H9 (cell line): ENCODE results near the gene SRGAP1. TPM values are rescaled to one million over a fixed set of nuclear protein-coding genes. Genes with fewer than 3 reads are reported as not detected.

Experiments used
- DNase-seq: peaks from one replicate; pipeline ENCODE4 v3.0.0-alpha.2; 2017
- H2AFZ ChIP-seq: one replicate; pipeline ENCODE4 v1.6.1; 2013; ENCODE audit warnings: mild to moderate bottlenecking, low read length, control low read depth, moderate library complexity
- H2AK5ac ChIP-seq: 2 replicates; pipeline ENCODE4 v1.6.1; 2013; ENCODE audit warnings: low read length, control low read depth, mixed read lengths; ENCODE audit not compliant: insufficient read length
- H2BK120ac ChIP-seq: one replicate; pipeline ENCODE4 v1.6.1; 2013; ENCODE audit warnings: low read depth, mild to moderate bottlenecking, low read length, control low read depth, inconsistent platforms; ENCODE audit not compliant: poor library complexity, severe bottlenecking
- H2BK12ac ChIP-seq: 2 replicates; pipeline ENCODE4 v1.6.1; 2013; ENCODE audit warnings: low read length, control low read depth, mixed read lengths, low read depth; ENCODE audit not compliant: insufficient read length
- H2BK15ac ChIP-seq: 2 replicates; pipeline ENCODE4 v1.6.1; 2013; ENCODE audit warnings: low read depth, low read length, control low read depth
- H2BK20ac ChIP-seq: one replicate; pipeline ENCODE4 v1.6.1; 2013; ENCODE audit warnings: low read depth, mild to moderate bottlenecking, low read length, control low read depth, inconsistent platforms; ENCODE audit not compliant: poor library complexity, severe bottlenecking
- H2BK5ac ChIP-seq: 2 replicates; pipeline ENCODE4 v1.6.1; 2013; ENCODE audit warnings: low read length, control low read depth, mixed read lengths; ENCODE audit not compliant: insufficient read length
- H3K14ac ChIP-seq: 2 replicates; pipeline ENCODE4 v1.6.1; 2013; ENCODE audit warnings: low read length, control low read depth; ENCODE audit not compliant: insufficient read depth
- H3K18ac ChIP-seq: 2 replicates; pipeline ENCODE4 v1.6.1; 2013; ENCODE audit warnings: low read depth, mild to moderate bottlenecking, mixed read lengths, low read length, control low read depth; ENCODE audit not compliant: insufficient read length
- H3K23ac ChIP-seq: 2 replicates; pipeline ENCODE4 v1.6.1; 2013; ENCODE audit warnings: low read length, control low read depth, mixed read lengths, low read depth; ENCODE audit not compliant: insufficient read length
- H3K23me2 ChIP-seq: 2 replicates; pipeline ENCODE4 v1.6.1; 2013; ENCODE audit warnings: low read depth, mild to moderate bottlenecking, mixed read lengths, low read length, control low read depth; ENCODE audit not compliant: insufficient read length, poor library complexity, severe bottlenecking
- H3K27ac ChIP-seq: 2 replicates; pipeline ENCODE4 v1.5.1; 2013; ENCODE audit warnings: low read length, control low read depth, mixed read lengths, low read depth; ENCODE audit not compliant: insufficient read length
- H3K27me3 ChIP-seq: 2 replicates; pipeline ENCODE4 v1.6.1; 2013; ENCODE audit warnings: low read length, control low read depth, inconsistent platforms; ENCODE audit not compliant: insufficient read depth
- H3K4ac ChIP-seq: 2 replicates; pipeline ENCODE4 v1.6.1; 2013; ENCODE audit warnings: low read depth, mild to moderate bottlenecking, control low read depth, inconsistent platforms, low read length, moderate library complexity
- H3K4me1 ChIP-seq: 2 replicates; pipeline ENCODE4 v1.6.1; 2013; ENCODE audit warnings: low read length, control low read depth, inconsistent platforms; ENCODE audit not compliant: insufficient read depth
- H3K4me2 ChIP-seq: 2 replicates; pipeline ENCODE4 v1.6.1; 2013; ENCODE audit warnings: low read length, control low read depth, mixed read lengths; ENCODE audit not compliant: insufficient read length, insufficient read depth
- H3K56ac ChIP-seq: 2 replicates; pipeline ENCODE4 v1.6.1; 2013; ENCODE audit warnings: low read depth, mild to moderate bottlenecking, mixed read lengths, low read length, control low read depth; ENCODE audit not compliant: insufficient read length
- H3K79me1 ChIP-seq: 2 replicates; pipeline ENCODE4 v1.6.1; 2013; ENCODE audit warnings: low read depth, mild to moderate bottlenecking, moderate library complexity, low read length, control low read depth, inconsistent platforms; ENCODE audit not compliant: insufficient read depth, poor library complexity, severe bottlenecking
- H3K79me2 ChIP-seq: 2 replicates; pipeline ENCODE4 v1.6.1; 2013; ENCODE audit warnings: low read length, control low read depth, inconsistent platforms; ENCODE audit not compliant: insufficient read depth
- H3K9ac ChIP-seq: 2 replicates; pipeline ENCODE4 v1.6.1; 2013; ENCODE audit warnings: low read length, control low read depth, mixed read lengths; ENCODE audit not compliant: insufficient read length; ENCODE audit errors: extremely low read depth
- H3K9me3 ChIP-seq: one replicate; pipeline ENCODE4 v1.6.1; 2013; ENCODE audit warnings: low read depth, low read length, inconsistent platforms; ENCODE audit not compliant: control insufficient read depth
- H3T11ph ChIP-seq: one replicate; pipeline ENCODE4 v1.6.1; 2013; ENCODE audit warnings: mild to moderate bottlenecking, low read length, control low read depth, inconsistent platforms
- H4K20me1 ChIP-seq: one replicate; pipeline ENCODE4 v1.6.1; 2013; ENCODE audit not compliant: control insufficient read depth, insufficient read length, insufficient read depth
- H4K5ac ChIP-seq: 2 replicates; pipeline ENCODE4 v1.6.1; 2013; ENCODE audit warnings: low read depth, mild to moderate bottlenecking, mixed read lengths, low read length, control low read depth; ENCODE audit not compliant: insufficient read length
- H4K8ac ChIP-seq: replicated peaks from 2 replicates; pipeline ENCODE4 v1.6.1; 2013; ENCODE audit warnings: low read length, control low read depth, mixed read lengths, low read depth; ENCODE audit not compliant: insufficient read length
- H4K91ac ChIP-seq: 2 replicates; pipeline ENCODE4 v1.6.1; 2013; ENCODE audit warnings: low read depth, mild to moderate bottlenecking, moderate library complexity, mixed read lengths, low read length, control low read depth; ENCODE audit not compliant: insufficient read length
- H3K27ac Mint-ChIP-seq, 3 experiments: 2 replicates in 2 of 3; 3 replicates in 1 of 3; pipeline ENCODE4 v1.8.0; 2020 to 2021; ENCODE audit warnings: mixed read lengths in 3 of 3, mild to moderate bottlenecking in 1 of 3, moderate library complexity in 1 of 3
- H3K27me3 Mint-ChIP-seq: 2 replicates; pipeline ENCODE4 v1.8.0; 2021; ENCODE audit warnings: low read depth, mild to moderate bottlenecking, moderate library complexity, mixed read lengths
- H3K36me3 Mint-ChIP-seq, 3 experiments: 2 replicates in 2 of 3; 3 replicates in 1 of 3; pipeline ENCODE4 v1.8.0; 2020 to 2021; ENCODE audit warnings: low read depth in 3 of 3, mixed read lengths in 3 of 3; ENCODE audit not compliant: insufficient read depth in 1 of 3
- H3K4me1 Mint-ChIP-seq, 2 experiments: 2 replicates each; pipeline ENCODE4 v1.8.0; 2020; ENCODE audit warnings: mixed read lengths in 2 of 2
- H3K4me3 Mint-ChIP-seq, 2 experiments: 2 replicates in 1 of 2; 3 replicates in 1 of 2; pipeline ENCODE4 v1.8.0; 2020 to 2021; ENCODE audit warnings: mild to moderate bottlenecking in 2 of 2, mixed read lengths in 2 of 2, moderate library complexity in 1 of 2
- H3K9me3 Mint-ChIP-seq, 2 experiments: 2 replicates in 1 of 2; 3 replicates in 1 of 2; pipeline ENCODE4 v1.8.0; 2020; ENCODE audit warnings: mild to moderate bottlenecking in 2 of 2, mixed read lengths in 2 of 2, moderate library complexity in 1 of 2
- CTCF ChIP-seq: fragments of 200-600 bp; sonication (generic); conservative IDR thresholded peaks from 3 replicates; pipeline ENCODE4 v1.8.0; 2021; ENCODE audit warnings: antibody characterized with exemption, mild to moderate bottlenecking
- WGBS: extraction: QIAGEN DNeasy Blood & Tissue Kit; methylation state at CpG from one replicate; pipeline ENCODE4 v1.1.7; 2013; ENCODE audit warnings: missing lambda C conversion rate, low lambda C conversion rate, mixed read lengths; ENCODE audit not compliant: insufficient read length; ENCODE audit errors: extremely low coverage; 5-methylcytosine and 5-hydroxymethylcytosine counted together
- total RNA-seq: library from RNA; stranded (reverse); gene quantifications from 2 replicates; pipeline ENCODE4 v1.2.1, GENCODE V29; 2021

The SRGAP1 gene
- total RNA-seq, 1 experiment from 2014 or later: 4.8 TPM

- Mint-ChIP-seq H3K4me3 (no peak overlapping the region), H3K27ac (peak overlapping the region in 1 of 3 experiments; percentile 56; a peak in 1 of 7 replicates), H3K4me1 (no peaks in the 10 kb centered on the region), H3K27me3 (no peaks in the 10 kb centered on the region), H3K36me3 (no peaks in the 10 kb centered on the region; a peak in 1 of 7 replicates), H3K9me3 (no peaks in the 10 kb centered on the region)
- Histone ChIP-seq H4K8ac (no peak overlapping the region), H4K20me1 (no peaks in the 10 kb centered on the region), H4K91ac (no peak overlapping the region), H3T11ph (no peak overlapping the region), H3K18ac (no peak overlapping the region), H3K4me2 (no peak overlapping the region), H2BK5ac (no peak overlapping the region), H3K4me1 (no peaks in the 10 kb centered on the region), H3K56ac (no peak overlapping the region), H3K9ac (no peak overlapping the region), H2AK5ac (no peak overlapping the region), H3K23me2 (no peaks in the 10 kb centered on the region), H2BK15ac (no peak overlapping the region), H3K9me3 (no peaks in the 10 kb centered on the region), H3K14ac (no peak overlapping the region), H3K79me2 (no peaks in the 10 kb centered on the region), H3K27me3 (no peaks in the 10 kb centered on the region), H3K27ac (no peak overlapping the region), H2BK20ac (no peak overlapping the region), H2AFZ (no peak overlapping the region), H2BK12ac (no peak overlapping the region), H3K79me1 (no peaks in the 10 kb centered on the region), H3K23ac (no peak overlapping the region), H4K5ac (no peak overlapping the region), H3K4ac (no peak overlapping the region), H2BK120ac (no peak overlapping the region)
- no peak for DNase-seq
- WGBS: no CpG with 5 or more reads among the region's 10 CpGs
- TF ChIP-seq CTCF: no peak
Measured at GRCh38 chr12:64103825-64104740, 259.6 kb downstream of the SRGAP1 start.
